Right renal pelvis (tissue), 4 donors: ENCODE results near the gene ROS1. TPM values are rescaled to one million over a fixed set of nuclear protein-coding genes. Genes with fewer than 3 reads are reported as not detected.

ENCODE experiments used
- DNase-seq, 4 donors: peaks; one replicate each; pipeline ENCODE4 v3.0.0-alpha.2; 2013; ENCODE audit warnings: low read depth in 4 of 4, low spot score in 3 of 4, missing footprints in 1 of 4
- polyA plus RNA-seq, 4 donors: library from polyadenylated mRNA; unstranded; fragments of 120-200 nt; gene quantifications; one replicate each; pipeline ENCODE4 v1.2.1, GENCODE V29; 2013; ENCODE audit not compliant: insufficient read length in 4 of 4

Gene ROS1
- polyA plus RNA-seq, 4 donors = 0.10 to 0.17 (median 0.13) TPM

- no peak for DNase-seq
These were observed 98.4 kb downstream of the ROS1 start for GRCh38 chr6:117327149-117328004.

DNA sequence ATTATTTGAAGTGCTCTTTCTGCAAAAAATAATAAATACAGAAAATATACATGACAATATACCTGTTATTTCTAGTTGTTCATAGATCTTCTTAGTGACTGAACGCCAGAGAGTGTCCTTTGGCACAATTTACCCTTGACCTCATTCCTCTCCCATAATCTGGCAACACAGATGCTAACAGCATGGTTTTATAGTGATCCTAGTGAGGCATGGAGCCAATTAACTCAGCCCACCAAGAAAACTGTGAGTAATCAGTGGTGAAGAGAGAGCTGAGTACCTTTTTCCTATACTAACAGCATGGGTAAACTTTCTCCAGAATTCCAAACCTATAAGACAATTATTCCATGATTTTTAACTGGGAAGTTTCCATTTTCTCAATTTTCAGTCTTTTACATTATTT lies 99.3 kb downstream of the ROS1 start:
- no peak for DNase-seq

- DNase-seq = no peak
These were observed 108.5 kb downstream of the ROS1 start for GRCh38 chr6:117317261-117317660.

- DNase-seq = no peak
These were observed 114.0 kb downstream of the ROS1 start for GRCh38 chr6:117311726-117312125.

GRCh38 chr6:117311310-117311709 lies 114.4 kb downstream of the ROS1 start:
- no peak for DNase-seq

GRCh38 chr6:117309611-117310010 lies 116.1 kb downstream of the ROS1 start:
- DNase-seq = no peak

DNA sequence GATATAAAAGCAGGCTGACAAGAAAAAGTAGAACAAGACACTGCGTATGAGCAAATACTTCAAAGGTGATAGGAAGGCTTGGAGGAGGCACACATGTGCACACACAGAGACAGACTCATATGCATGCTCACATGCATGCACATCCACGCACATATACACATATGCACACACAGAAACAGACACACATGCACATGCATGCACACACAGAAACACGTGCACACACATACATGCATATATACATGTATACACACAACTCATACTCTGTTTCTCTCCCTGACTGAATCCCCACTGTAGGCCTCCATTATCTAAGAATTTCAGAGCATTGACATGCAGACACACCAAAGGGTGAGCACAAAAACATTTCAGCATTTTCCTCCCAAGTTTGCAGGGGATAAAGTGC lies 116.7 kb downstream of the ROS1 start:
- DNase-seq = no peak

DNA sequence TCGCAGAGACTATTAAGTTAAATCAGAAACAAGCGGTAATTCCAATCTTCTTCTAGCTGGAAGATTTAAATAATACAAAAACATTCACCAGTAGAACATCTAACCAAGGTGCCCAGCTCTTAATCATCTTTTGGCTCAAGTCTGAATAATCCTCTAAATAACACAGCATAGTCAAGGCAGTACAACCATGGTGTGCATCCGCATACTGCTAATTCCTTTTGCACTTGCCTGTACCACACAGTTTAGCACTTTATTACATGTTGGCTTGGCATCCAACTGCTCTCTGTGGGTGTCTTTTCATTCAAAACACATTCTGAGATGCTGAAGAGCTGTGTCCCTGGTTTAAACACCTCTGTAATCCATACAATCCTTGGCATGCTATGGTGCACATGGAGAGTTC lies 118.1 kb downstream of the ROS1 start:
- DNase-seq = no peak

DNA sequence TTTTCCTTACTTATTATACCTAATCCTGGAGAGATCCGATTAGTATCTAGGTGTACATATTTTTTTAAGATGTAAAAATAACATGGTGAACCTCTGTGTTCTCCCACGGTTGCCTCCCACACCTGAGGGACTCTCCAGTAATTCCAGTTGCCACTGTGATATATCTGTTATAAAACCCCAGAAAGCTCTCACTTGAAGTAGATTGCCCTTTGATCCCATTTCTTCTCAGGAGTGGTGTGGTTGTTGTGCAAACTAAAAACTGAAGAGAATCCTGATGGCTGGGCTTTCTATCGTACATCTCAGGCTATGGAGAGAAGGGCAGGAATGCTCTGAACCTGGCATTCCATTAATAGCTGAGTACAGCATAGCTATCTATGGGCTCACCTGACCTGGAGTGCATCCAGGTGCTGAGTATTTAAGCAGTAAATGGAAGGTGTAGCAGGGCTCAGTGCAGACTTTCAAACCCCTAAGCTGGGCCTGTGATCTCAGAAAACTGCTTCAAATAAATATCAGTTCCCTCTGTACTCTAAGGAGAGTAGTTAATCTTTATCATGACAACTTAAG lies 119.4 kb downstream of the ROS1 start:
- no peak for DNase-seq

GRCh38 chr6:117304446-117304845 lies 121.3 kb downstream of the ROS1 start:
- no peak for DNase-seq

- no peak for DNase-seq
These were observed 122.4 kb downstream of the ROS1 start for GRCh38 chr6:117303323-117303722.

DNA sequence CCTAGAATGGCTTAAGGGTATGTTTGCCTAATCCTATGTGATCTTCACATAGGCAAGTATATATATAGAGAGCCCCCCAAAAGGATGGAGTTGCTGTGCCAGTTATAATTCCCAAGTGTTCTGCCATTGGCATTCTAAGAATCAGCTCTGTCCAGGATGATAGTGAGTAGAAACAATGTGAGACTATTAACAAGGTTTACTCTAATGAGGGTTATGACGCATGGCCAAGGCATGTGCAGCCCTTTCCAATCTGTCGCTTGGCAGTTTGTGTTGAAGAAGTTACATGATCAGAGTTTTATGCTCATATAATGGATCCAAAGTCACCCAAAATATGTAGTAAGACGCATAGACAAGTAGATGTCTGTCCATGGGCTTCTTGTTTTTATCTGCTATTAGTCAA lies 126.8 kb downstream of the ROS1 start:
- DNase-seq = no peak

DNA sequence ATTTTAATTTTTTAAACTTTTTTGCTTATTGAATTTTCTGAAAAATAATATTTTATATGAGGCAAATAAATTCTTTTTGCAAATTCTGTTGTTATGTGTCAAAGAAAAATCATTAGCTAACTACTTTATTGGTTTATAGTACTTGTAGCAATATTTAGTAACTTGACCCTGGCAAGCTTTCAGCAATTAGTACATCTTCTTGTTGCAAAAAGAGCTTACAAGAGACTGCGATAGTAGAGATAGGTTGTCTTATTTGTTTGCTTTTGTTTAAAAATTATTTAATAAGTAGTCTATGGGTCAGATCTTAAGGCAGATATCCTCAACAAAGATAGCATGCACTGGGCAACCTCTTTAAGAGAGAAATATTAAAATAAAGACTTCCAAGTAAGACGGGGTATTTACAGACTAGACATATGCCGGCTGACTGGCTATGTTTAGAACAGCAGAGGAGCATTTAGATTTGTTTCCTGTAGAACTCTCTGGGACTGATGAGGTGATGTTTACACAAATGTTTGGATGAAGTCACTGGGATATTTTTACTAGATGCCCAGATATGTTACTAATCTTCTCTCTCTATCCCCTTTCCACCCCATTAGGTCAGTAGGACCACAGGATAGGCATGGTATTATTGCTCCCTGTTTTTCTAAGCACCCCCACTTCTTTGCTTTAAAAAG lies 135.4 kb downstream of the ROS1 start:
- DNase-seq = no peak

GRCh38 chr6:117288083-117288715 lies 137.5 kb downstream of the ROS1 start:
- no peak for DNase-seq

DNA sequence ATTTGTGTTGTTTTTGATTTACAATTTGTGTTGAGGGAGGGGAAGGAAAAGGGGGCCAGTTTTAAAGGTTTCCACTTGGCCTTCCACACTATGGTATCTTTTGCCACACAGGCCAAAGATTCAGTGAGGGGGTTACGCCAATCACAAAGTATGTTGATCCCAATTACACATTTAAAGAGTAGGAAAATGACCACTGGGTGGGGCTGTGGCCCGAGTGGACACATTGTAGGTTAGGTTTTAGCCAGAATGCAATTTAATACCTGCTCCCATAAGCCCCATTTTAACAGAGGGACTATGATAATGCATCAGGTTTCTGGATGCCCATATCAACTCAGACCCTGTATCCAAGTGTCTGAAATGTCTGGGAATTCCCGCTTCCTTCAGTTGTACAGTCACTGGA lies 144.8 kb downstream of the ROS1 start:
- no peak for DNase-seq

- no peak for DNase-seq
These were observed 148.9 kb downstream of the ROS1 start for GRCh38 chr6:117276778-117277316.

GRCh38 chr6:117275711-117276110 lies 150.0 kb downstream of the ROS1 start:
- DNase-seq = no peak

DNA sequence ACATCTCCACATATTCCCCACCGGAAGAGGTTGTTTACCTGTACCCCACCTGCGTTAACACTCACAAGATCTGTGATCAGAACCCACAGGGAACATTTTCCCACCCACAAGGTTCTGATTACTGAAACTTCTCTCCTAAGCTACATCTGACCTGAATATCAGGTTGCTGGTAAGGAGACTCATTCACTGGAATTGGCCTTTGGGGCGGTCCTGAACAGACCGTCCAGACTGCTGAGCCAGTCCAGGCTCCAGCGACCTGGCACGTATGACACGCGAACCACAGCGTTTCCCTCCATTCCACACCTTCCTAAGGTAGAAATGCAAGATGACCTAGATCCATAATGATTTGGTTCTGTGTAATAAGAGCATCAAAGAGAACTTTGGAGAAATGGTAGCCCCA lies 150.5 kb downstream of the ROS1 start:
- DNase-seq = no peak

DNA sequence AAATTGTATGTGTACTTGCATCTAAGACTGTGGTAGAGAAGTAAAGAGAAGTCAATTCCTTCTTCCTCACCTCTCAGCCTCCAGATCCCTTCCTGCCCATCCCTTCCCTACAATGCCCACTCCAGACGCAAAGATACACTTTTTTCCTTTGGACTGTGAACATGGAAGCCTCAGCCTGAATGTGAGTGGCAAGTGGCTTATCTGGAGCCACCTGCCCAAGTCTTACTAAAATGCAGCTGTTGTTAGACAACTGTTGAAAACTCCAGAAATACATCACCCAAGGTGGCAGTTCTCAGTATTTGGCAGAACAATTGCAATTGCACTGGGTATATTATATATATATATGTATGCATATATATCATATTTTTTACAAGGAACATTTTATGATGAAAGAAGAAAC lies 152.9 kb downstream of the ROS1 start:
- DNase-seq = no peak

- DNase-seq = no peak
These were observed 153.5 kb downstream of the ROS1 start for GRCh38 chr6:117272032-117272866.
